ENCODE data around the gene SH3GLB1. TPM values are rescaled to one million over a fixed set of nuclear protein-coding genes. Genes with fewer than 3 reads are reported as not detected.

Gene SH3GLB1
- total RNA-seq, 1 donor from 2014 or later = 51.9 TPM

- Mint-ChIP-seq H3K4me3 (no peak overlapping the region), H3K36me3 (ENCODE audit: low read depth) (peaks cover 4% of the 10 kb centered on the region), H3K9me3 (no peaks in the 10 kb centered on the region), H3K4me1 (peaks cover 10% of the 10 kb centered on the region), H3K27me3 (ENCODE audit: low read depth) (no peaks in the 10 kb centered on the region), H3K27ac (ENCODE audit: unreplicated experiment) (no peak overlapping the region)
- no peak for DNase-seq (ENCODE audit: low read depth, low spot score)
- TF ChIP-seq CTCF (conservative IDR thresholded peaks at IDR 0.05) = no peak
Observed at GRCh38 chr1:86714159-86714558, 9.8 kb downstream of the SH3GLB1 start.

- DNase-seq (ENCODE audit: low read depth, low spot score) = no peak
- H3K27me3 Mint-ChIP-seq (ENCODE audit: low read depth) = no peaks in the 10 kb centered on the region
- H3K36me3 Mint-ChIP-seq (ENCODE audit: low read depth) = peaks cover 4% of the 10 kb centered on the region
- H3K27ac Mint-ChIP-seq (ENCODE audit: unreplicated experiment) = no peak overlapping the region
- H3K9me3 Mint-ChIP-seq = no peaks in the 10 kb centered on the region
- no peak overlapping the region for H3K4me3 Mint-ChIP-seq
- TF ChIP-seq CTCF (conservative IDR thresholded peaks at IDR 0.05) = no peak
- peaks cover 10% of the 10 kb centered on the region for H3K4me1 Mint-ChIP-seq
Observed at GRCh38 chr1:86714561-86715244, 10.3 kb downstream of the SH3GLB1 start.

- H3K27me3 Mint-ChIP-seq (ENCODE audit: low read depth) = no peaks in the 10 kb centered on the region
- H3K36me3 Mint-ChIP-seq (ENCODE audit: low read depth) = peaks cover 4% of the 10 kb centered on the region
- DNase-seq (ENCODE audit: low read depth, low spot score) = no peak
- no peak overlapping the region for H3K27ac Mint-ChIP-seq (ENCODE audit: unreplicated experiment)
- H3K9me3 Mint-ChIP-seq = no peaks in the 10 kb centered on the region
- H3K4me1 Mint-ChIP-seq = peaks cover 4% of the 10 kb centered on the region
- TF ChIP-seq CTCF (conservative IDR thresholded peaks at IDR 0.05) = no peak
- H3K4me3 Mint-ChIP-seq = no peak overlapping the region
Observed at GRCh38 chr1:86718786-86719185, 14.4 kb downstream of the SH3GLB1 start.

- Mint-ChIP-seq H3K27me3 (ENCODE audit: low read depth) (no peaks in the 10 kb centered on the region), H3K4me1 (no peaks in the 10 kb centered on the region), H3K4me3 (no peak overlapping the region), H3K36me3 (ENCODE audit: low read depth) (peaks cover 10% of the 10 kb centered on the region), H3K9me3 (no peaks in the 10 kb centered on the region), H3K27ac (ENCODE audit: unreplicated experiment) (no peak overlapping the region)
- no peak for DNase-seq (ENCODE audit: low read depth, low spot score)
- TF ChIP-seq CTCF (conservative IDR thresholded peaks at IDR 0.05) = no peak
Observed at GRCh38 chr1:86731416-86731815, 27.0 kb downstream of the SH3GLB1 start.

GRCh38 chr1:86733340-86733739 lies 29.0 kb downstream of the SH3GLB1 start:
- Mint-ChIP-seq H3K9me3 (no peaks in the 10 kb centered on the region), H3K4me3 (no peak overlapping the region), H3K4me1 (no peaks in the 10 kb centered on the region), H3K27ac (ENCODE audit: unreplicated experiment) (peak overlapping the region; percentile 19), H3K36me3 (ENCODE audit: low read depth) (peaks cover 15% of the 10 kb centered on the region), H3K27me3 (ENCODE audit: low read depth) (no peaks in the 10 kb centered on the region)
- no peak for DNase-seq (ENCODE audit: low read depth, low spot score)
- TF ChIP-seq CTCF (conservative IDR thresholded peaks at IDR 0.05) = no peak
